GM18505 (cell line): ENCODE data around the gene CEP250.

Source experiments
- ATAC-seq: cut with Tn5 transposase; IDR thresholded peaks from one replicate; pipeline ENCODE4 v1.9.1; 2021; ENCODE audit not compliant: unreplicated experiment
- POLR2A ChIP-seq: IDR thresholded peaks from 4 replicates; pipeline ENCODE4 v1.6.1; 2011; ENCODE audit warnings: borderline replicate concordance; ENCODE audit not compliant: insufficient read depth, insufficient read length; ENCODE audit errors: extremely low read depth

The CEP250 gene

DNA sequence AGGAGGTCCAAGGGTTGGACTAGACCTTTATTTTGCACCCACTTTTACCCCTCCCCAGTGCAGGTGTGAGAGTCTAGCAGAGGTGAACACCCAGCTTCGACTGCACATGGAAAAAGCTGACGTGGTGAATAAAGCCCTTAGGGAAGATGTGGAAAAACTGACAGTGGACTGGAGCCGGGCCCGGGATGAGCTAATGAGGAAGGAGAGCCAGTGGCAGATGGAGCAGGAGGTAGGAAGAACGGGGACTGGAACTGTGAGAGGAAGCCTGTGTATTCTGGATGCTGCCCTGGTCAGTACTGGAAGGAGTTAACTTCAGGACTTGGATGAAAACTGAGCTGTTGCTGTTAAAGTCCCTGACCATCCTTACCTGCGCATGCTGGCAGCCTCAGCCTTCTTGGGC lies 10.6 kb downstream of the CEP250 start:
- no peak for ATAC-seq
- TF ChIP-seq POLR2A = no peak

DNA sequence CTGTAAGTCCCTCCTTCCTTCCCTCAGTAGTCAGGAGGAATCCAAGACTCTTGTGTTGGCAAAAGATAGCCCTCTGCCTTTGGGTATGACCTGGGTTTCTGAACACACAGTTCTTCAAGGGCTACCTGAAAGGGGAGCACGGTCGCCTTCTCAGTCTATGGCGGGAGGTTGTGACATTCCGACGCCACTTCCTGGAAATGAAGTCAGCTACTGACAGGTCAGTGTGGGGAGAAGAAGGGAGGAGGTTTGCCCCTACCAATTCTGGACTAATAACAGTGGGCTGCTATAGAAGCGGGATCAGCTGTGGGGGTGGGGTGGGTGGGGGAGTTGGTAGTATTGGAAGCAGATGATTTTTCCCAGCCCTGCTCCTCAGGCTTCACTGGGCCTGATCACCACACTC lies 11.5 kb downstream of the CEP250 start:
- ATAC-seq = no peak
- TF ChIP-seq POLR2A = no peak

DNA sequence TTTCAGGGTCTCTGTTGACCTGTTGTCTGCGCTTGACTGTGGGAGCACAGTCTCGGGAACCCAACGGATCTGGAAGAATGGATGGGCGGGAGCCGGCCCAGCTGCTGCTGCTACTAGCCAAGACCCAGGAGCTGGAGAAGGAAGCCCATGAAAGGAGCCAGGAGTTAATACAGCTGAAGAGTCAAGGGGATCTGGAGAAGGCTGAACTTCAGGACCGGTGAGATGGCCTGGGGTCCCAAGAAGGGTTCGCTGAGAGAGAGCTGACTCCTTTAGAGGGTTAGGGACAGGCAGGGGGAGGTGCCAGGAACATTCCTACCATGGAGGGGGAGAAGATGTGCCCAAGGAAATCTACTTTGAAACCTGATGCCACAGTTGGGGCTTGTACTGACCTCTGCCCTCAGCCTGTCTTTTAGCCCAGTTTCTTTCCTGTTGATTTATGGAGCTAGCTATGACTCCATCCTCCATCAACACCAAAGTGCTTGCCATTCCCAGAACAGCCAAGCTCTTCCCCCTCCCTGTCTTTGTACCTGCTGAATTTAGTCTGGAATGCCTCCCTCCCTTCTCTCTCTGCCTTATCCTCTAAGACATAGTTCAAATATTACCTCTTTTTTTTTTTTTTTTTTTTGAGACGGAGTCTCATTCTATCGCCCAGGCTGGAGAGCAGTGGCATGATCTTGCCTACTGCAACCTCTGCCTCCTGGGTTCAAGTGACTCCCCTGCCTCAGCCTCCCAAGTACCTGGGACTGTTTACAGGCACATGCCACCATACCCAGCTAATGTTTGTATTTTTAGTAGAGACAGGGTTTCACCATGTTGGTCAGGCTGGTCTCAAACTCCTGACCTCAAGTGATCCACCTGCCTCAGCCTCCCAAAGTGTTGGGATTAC lies 12.2 kb downstream of the CEP250 start:
- no peak for TF ChIP-seq POLR2A
- no peak for ATAC-seq

DNA sequence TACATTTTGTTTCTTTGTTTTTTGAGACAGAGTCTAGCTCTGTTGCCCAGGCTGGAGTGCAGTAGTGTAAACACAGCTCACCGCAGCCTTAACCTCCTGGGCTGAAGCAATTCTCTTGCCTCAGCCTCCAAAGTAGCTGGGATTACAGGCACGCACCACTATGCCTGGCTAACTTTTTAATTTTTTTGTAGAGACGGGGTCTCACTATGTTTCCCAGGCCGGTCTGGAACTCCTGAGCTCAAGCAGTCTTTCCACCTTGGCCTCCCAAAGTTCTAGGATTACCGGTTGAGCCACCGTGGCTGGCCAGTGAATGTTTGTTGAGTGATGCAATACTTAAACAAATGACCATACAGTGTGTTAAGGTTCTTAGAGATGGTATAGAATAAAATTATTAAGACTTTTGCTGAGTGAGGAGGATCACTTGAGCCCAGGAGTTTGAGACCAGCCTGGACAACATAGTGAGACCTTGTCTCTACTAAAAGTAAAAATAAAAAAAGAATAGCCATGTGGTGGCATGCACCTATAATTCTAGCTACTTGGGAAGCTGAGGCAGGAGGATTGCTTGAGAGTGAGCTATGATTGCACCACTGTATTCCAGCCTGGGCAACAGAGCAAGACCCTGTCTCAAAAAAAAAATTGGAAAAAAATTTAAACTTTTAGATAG lies 13.4 kb downstream of the CEP250 start:
- TF ChIP-seq POLR2A = no peak
- no peak for ATAC-seq

DNA sequence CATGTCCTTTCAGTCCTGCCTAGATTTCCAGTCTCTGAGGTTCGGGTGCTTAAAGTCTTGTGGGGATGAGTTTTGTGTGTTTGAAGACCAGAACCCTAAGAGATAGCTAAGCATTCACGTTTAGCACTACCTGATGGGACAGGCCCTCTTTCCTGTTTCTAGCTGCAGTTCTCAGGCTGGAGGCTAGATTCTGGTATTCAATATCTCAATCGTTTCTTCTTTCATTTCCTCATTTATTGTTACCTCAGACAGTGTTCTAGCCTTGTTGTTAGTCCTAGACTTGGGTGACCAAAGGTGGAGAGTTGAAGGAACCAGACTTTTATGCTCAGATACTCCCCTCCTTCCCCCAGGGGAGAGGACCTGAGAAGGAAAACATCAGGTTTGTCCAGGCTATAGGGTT lies 16.8 kb downstream of the CEP250 start:
- no peak for ATAC-seq
- no peak for TF ChIP-seq POLR2A

DNA sequence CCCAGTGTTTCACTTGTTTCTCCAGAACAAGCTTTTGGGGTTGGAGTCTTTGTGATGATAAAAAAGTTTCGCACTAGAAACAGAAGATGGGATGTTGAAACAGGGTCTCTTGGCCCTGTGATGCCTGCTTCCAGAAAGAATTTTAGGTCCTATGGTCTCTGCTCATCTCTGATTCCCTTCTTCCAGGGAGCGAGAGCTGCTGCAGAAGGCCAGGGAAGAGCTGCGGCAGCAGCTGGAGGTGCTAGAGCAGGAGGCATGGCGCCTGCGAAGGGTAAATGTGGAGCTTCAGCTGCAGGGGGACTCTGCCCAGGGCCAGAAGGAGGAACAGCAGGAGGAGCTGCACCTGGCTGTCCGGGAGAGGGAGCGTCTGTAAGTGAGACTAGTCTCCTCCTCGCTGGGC lies 18.3 kb downstream of the CEP250 start:
- TF ChIP-seq POLR2A = no peak
- ATAC-seq = no peak

DNA sequence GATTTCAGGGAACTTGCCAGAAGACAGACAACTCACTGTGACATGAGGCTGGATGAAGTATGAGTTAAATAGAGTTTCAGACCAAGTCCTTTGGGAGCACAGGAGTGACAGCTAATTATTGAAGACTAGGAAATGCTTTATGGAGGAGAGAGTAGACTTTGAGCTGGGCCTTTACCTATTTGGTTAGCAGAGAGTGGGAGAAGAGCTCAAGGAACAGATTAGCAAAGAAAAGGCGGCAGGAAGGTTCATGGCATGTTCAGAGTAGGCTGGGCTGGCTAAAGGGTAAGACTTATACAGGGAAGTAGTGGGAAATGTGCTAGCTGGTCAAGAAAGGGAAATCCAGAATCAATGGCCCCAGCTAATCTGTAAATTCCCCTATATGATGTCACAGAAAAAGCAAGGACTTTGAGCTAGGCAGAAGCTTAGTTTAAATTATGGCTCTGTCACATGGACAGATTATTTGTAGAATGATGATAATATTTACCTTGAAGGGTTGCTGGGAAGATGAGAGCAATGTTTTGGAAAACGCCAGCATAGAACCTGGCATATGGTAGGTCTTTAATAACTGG lies 19.0 kb downstream of the CEP250 start:
- no peak for TF ChIP-seq POLR2A
- no peak for ATAC-seq

DNA sequence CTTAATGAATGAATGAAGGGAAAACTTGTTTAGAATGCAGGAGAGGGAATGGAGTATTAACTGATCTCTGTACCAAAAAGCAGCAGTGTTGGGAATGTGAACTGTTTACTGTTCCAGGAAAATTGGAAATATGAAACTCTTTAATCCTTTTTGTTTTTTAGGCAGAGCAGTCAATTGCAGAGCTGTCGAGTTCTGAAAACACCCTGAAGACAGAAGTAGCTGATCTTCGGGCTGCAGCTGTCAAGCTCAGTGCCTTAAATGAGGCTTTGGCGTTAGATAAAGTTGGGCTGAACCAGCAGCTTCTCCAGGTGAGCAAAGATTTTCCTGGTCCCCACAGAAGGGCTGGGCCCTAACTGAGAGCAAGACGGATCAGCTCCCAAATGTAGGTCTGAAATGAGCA lies 20.9 kb downstream of the CEP250 start:
- ATAC-seq = no peak
- TF ChIP-seq POLR2A = no peak

DNA sequence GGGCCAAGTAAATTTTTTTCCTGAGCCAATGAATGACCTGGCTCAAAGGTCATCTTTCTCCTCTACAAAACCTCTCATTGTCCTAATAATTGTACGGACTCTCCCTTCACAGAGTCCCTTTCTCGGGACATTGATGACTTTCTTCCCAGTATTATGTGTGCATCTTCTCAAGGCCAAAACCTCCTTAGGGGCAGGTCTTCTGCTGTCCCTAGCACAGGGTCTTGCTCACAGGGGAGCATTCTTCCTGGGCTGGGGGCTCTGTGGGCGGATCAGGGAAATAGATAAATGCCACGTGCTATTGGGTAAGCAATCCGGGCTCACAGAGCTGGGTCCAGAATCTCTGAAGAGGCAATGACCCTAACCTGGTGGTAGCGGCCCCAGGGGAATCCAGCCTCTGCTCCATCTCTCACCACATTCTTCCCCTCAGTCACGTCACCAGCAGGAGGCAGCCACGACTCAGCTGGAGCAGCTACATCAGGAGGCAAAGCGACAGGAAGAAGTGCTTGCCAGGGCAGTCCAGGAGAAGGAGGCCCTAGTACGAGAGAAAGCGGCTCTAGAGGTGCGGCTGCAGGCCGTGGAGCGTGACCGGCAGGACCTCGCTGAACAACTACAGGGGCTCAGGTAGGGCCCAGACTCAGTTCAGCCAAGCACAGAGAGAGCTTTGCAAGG lies 23.5 kb downstream of the CEP250 start:
- no peak for ATAC-seq

DNA sequence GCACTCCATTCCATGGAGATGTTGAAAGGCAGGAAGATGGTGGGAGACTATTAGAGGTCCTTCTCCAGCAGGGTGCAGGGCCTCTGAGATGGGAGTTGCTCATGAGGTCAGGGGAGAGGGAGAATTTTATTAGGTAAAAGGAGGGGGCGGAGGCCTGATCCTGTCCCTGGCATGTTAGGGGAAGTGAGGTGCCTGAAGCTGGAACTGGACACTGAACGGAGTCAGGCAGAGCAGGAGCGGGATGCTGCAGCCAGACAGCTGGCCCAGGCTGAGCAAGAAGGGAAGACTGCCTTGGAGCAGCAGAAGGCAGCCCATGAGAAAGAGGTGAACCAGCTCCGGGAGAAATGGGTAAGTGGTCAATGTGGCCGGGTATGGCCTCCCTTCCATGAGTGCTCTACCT lies 24.4 kb downstream of the CEP250 start:
- no peak for ATAC-seq
- no peak for TF ChIP-seq POLR2A

More for the DNA sequence above, 23.5 kb downstream of the CEP250 start:
- no peak for TF ChIP-seq POLR2A

DNA sequence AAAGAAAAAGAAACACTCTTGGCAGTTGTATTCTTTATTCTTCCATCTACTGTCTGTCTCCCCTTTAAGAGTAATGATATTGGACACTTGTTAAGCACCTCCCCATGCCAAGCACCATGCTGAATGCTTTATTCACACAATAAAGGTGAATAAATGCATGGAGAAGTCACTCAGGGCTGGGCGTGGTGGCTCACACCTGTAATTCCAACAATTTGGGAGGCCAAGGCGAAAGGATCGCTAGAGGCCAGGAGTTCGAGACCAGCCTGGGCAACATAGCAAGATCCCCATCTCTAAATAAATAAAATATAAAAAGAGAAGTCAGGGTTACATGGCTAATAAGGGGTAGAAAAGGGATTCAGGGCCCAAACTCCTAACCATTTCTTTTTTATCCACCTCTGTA lies 32.1 kb downstream of the CEP250 start:
- ATAC-seq = no peak

DNA sequence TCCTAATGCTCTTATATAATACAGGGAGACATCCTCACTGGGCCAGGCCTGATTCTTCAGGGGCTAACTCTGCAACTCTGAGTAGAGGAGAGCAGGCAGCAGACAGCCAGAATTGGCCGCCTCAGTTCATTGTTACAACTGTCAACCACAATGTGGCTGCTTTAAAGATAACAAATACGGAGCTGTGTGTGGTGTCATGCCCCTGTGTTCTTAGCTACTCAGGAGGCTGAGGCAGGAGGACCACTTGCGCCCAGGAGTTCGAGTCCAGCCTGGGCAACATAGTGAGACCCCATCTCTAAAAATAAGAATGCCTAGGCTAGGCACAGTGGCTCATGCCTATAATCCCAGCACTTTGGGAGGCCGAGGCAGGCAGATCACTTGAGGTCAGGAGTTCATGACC lies 34.3 kb downstream of the CEP250 start:
- no peak for TF ChIP-seq POLR2A
- no peak for ATAC-seq

More for the DNA sequence above, 32.1 kb downstream of the CEP250 start:
- no peak for TF ChIP-seq POLR2A

DNA sequence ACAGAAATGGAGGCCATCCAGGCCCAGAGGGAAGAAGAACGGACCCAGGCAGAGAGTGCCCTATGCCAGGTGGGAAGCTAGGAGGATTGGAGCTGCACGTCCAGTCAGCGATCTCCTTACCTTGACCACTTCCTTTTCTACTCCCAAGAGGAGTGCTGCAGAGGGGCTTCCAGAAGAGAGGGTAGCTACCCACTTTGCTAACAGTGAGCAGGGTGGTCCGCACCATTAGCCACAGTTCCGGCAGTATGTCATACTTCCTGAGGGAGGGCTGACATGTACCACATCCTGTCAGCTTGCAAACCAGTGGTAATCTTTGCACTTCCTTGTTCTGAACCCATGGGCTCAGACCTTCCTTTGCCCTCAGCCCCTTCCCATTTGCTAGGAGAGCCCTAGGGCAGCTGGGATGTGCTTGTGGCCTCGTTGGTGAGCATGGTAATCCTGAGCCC lies 35.4 kb downstream of the CEP250 start:
- TF ChIP-seq POLR2A = peak; percentile 90
- peak; percentile 86 for ATAC-seq
